HG02938 (cell line): ENCODE data around the gene AGTR2.
"Not testable (repeated sequence)": the region's sequence is repeated elsewhere in the genome, so short reads cannot be mapped to it uniquely, and the experiment has no call there.

Experiments
- ATAC-seq: cut with Tn5 transposase; IDR thresholded peaks from one replicate; pipeline ENCODE4 v1.9.1; 2021; ENCODE audit warnings: mild to moderate bottlenecking, moderate library complexity; ENCODE audit not compliant: unreplicated experiment

AGTR2 gene, protein sequence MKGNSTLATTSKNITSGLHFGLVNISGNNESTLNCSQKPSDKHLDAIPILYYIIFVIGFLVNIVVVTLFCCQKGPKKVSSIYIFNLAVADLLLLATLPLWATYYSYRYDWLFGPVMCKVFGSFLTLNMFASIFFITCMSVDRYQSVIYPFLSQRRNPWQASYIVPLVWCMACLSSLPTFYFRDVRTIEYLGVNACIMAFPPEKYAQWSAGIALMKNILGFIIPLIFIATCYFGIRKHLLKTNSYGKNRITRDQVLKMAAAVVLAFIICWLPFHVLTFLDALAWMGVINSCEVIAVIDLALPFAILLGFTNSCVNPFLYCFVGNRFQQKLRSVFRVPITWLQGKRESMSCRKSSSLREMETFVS

DNA sequence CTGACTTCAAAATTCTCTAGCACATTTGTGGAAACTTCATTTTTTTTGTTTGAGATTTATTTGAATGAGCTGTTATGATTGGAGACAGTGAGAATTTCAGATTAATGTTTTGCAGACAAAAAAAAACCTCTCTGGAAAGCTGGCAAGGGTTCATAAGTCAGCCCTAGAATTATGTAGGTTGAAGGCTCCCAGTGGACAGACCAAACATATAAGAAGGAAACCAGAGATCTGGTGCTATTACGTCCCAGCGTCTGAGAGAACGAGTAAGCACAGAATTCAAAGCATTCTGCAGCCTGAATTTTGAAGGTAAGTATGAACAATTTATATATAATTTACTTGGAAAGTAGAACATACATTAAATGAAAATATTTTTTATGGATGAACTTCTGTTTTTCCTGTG, at the start of gene AGTR2:
Gene AGTR2, plus strand, starts transcription at position 234 of the 400 bp plus-strand sequence. CDS start 1,537 bp downstream, outside the sequence.
- no peak for ATAC-seq

- no peak for ATAC-seq
These were observed 35.3 kb upstream of the AGTR2 start for GRCh38 chrX:116135277-116135676.

DNA sequence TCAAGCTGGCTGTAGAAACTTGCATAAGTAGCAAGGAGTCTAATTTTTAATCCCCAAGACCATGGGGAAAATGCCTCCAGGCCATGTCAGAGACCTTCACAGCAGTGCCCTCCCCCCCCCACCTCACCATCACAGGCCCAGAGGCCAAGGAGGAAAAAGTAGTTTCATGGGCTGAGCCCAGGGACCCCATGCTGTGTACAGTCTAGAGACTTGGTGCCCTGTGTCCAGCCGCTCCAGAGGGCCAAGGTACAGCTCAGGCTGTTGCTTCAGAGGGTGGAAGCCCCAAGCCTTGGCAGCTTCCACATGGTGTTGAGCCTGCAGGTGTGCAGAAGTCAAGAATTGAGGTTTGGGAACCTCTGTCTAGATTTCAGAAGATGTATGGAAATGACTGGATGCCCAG, 29.3 kb upstream of the AGTR2 start:
- ATAC-seq: not testable (repeated sequence)

DNA sequence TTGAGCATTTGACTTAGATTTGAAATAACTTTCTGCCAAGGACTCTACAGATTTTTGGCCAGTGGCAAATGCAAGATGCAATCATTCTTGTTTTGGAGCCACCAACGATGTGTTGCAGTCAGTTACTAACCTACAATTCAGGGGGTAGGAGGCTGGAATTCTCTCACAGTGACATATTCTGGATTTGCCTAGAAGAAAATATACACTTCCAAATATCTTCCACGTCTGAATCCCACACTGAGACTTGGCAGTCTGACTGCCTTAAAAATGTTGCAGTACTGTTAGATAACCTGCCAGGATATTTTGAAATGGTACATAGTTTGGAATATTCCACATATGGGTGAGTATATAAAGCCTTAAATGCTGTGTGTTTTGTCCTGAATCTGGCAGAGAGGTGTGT, 27.6 kb upstream of the AGTR2 start:
- ATAC-seq: no peak

GRCh38 chrX:116172976-116173375, 2.4 kb downstream of the AGTR2 start:
- no peak for ATAC-seq

GRCh38 chrX:116181300-116181699, 10.8 kb downstream of the AGTR2 start:
- no peak for ATAC-seq

DNA sequence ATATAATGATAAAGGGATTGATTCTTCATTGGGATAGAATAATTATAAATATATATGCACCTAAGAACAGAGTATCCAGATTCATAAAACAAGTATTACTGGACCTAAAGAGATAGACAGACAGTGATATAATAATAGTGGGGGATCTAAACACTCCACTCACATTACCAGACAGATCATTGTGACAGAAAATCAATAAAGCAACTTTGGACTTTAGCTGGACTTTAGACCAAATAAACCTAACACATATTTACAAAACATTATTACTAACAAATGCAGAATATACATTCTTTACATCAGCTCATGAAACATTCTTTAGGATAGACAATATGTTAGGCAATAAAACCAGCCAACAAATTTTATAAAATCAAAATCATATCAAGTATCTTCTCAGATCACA, 14.6 kb downstream of the AGTR2 start:
- no peak for ATAC-seq

DNA sequence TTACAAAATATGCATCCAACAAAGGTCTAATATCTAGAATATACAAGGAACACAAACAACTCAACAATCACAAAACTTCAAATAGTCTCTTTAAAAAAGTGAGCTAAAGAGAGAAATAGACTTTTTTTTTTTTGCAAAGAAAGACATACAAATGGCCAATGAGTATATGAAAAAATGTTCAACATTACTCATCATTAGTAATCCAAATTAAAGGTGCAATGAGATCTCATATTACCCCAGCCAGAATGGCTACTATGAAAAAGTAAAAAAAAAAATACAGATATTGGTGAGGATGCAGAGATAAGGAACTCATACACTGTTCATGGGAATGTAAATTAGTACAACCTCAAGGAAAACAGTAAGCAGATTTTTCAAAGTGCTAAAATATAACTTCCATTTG, 24.1 kb downstream of the AGTR2 start:
- ATAC-seq: no peak

DNA sequence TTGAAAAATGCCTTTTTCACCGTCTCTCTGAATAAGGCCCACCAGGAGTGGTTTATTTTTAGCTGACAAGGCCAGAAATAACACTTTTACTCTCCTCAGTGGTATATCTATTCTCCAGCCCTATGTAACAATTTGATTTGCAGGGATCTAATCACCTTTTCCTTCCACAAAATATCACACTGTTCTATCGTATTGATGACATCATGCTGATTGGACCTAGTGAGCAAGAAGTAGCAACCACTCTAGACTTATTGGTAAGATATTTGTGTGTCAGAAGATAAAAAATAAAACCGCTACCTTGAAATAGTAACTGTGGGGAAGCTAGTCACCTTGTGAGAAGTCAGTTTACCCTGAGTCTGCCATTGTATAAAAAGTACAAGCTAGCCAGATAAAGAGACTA, 27.7 kb downstream of the AGTR2 start:
- no peak for ATAC-seq

DNA sequence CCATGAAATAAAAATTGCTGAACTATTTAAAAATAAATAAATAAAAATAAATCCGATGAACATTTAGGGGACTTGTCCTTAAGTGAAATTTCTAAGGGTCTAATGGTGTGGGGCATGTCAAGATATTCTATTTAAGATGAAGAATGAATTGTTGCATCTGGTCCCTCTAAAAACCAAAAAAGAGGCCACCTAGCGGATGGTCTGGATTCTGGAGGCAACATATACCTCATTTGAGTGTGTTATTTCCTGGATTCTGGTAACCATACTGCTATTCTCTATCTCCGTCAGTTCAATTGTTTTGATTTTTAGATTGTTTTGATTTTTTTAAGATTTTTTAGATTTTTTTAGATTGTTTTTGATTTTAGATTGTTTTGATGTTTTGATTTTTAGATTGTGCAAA, 28.3 kb downstream of the AGTR2 start:
- no peak for ATAC-seq

- ATAC-seq: no peak
These were observed 34.4 kb downstream of the AGTR2 start for GRCh38 chrX:116204932-116205331.

- no peak for ATAC-seq
These were observed 42.7 kb downstream of the AGTR2 start for GRCh38 chrX:116213262-116213661.

DNA sequence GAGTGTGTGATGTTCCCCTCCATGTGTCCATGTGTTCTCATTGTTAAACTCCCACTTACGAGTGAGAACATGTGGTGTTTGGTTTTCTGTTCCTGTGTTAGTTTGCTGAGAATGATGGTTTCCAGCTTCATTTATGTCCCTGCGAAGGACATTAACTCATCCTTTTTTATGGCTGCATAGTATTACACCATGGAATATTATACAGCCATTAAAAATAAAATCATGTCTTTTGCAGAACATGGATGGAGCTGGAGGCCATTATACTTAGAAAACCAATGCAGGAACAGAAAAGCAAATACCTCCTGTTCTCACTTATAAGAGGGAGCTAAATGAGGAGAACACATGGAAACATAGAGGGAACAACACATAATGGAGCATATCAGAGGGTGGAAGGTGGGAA, 46.5 kb downstream of the AGTR2 start:
- ATAC-seq: not testable (repeated sequence)
